OCI-LY3 (cell line): ENCODE results near the gene CDPF1.

Experiments used
- H2AFZ ChIP-seq: fragments of 200-600, 300-600 bp; shearing (Covaris generic); 2 replicates; pipeline ENCODE4 v1.6.0; 2014; ENCODE audit warnings: antibody characterized with exemption, low read depth, low read length
- H3K27ac ChIP-seq: fragments of 200-600, 300-600 bp; sonication (generic); 2 replicates; pipeline ENCODE4 v1.5.1; 2014; ENCODE audit warnings: mild to moderate bottlenecking, low read length, moderate library complexity, mixed read lengths
- H3K27me3 ChIP-seq: fragments of 200-600, 300-600 bp; sonication (generic); 2 replicates; pipeline ENCODE4 v1.6.1; 2014; ENCODE audit warnings: low read depth, low read length, mixed read lengths
- H3K36me3 ChIP-seq: fragments of 200-600, 300-600 bp; sonication (generic); replicated peaks from 2 replicates; pipeline ENCODE3; 2014; ENCODE audit warnings: low read depth, low read length, mixed read lengths
- H3K4me1 ChIP-seq: fragments of 300-600, 200-600 bp; sonication (generic); 2 replicates; pipeline ENCODE4 v1.6.1; 2014; ENCODE audit warnings: low read length, mixed read lengths
- H3K4me2 ChIP-seq: fragments of 200-600, 300-600 bp; sonication (generic); 2 replicates; pipeline ENCODE4 v1.6.1; 2014; ENCODE audit warnings: low read length, mixed read lengths
- H3K4me3 ChIP-seq: fragments of 300-600, 200-600 bp; sonication (generic); 2 replicates; pipeline ENCODE4 v1.5.1; 2014; ENCODE audit warnings: antibody characterized with exemption, mild to moderate bottlenecking, low read length, moderate library complexity
- H3K79me2 ChIP-seq: fragments of 300-600, 200-600 bp; shearing (Covaris generic); 2 replicates; pipeline ENCODE4 v1.6.1; 2014; ENCODE audit warnings: mild to moderate bottlenecking, low read length, mixed read lengths
- H3K9ac ChIP-seq: fragments of 300-600, 200-600 bp; shearing (Covaris generic); 2 replicates; pipeline ENCODE4 v1.6.0; 2014; ENCODE audit warnings: mild to moderate bottlenecking, low read length, moderate library complexity
- H3K9me3 ChIP-seq: fragments of 200-600, 300-600 bp; shearing (Covaris generic); 2 replicates; pipeline ENCODE4 v1.6.1; 2014; ENCODE audit warnings: low read length, mixed read lengths; ENCODE audit not compliant: insufficient read depth
- H4K20me1 ChIP-seq: fragments of 200-600, 300-600 bp; sonication (generic); 2 replicates; pipeline ENCODE4 v1.6.1; 2016; ENCODE audit warnings: low read length, mixed read lengths; ENCODE audit not compliant: insufficient read depth
- EZH2phosphoT487 ChIP-seq: fragments of 200-600 bp; shearing (Covaris generic); IDR thresholded peaks from 2 replicates; pipeline ENCODE4 v1.6.1; 2018; ENCODE audit warnings: antibody characterized with exemption, mixed run types, low read depth
- TF ChIP-seq, protein P1 (sequence below): fragments of 200-600, 300-600 bp; sonication (generic); IDR thresholded peaks from 2 replicates; pipeline ENCODE4 v1.5.1; 2014; ENCODE audit warnings: antibody characterized with exemption, low read length, low read depth

The CDPF1 gene

DNA sequence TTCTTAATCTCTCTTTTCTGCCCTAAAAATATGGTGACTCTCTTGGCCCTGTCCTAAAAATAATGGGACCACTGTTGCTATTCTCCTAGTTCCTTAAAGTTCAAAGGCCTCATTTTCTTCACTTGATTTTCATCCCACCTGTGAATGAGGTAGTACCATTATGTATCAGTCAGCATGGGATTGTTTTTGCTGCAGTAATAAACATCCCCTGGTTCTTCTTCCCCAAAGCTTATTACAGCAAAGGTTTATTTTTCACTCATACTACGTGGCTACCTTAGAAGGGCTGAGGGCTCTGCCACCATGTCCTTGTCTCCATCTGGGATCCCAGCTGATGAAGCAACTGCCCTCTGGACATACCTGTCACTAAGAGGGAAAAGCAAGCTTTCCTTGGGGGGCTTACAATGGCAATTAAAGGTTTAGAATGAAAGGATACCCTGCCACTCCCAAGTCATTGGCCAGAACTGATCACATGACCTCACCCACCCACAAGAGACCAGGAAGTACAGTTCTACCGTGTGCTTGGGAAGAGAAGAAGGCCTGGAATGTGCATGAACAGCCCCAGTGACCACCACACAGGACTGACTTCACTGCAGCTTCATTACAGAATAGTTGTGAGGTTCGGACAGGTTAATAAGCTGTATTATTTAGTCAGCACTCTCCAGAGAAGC is 25.5 kb upstream of the CDPF1 start:
- no peak for TF ChIP-seq EZH2phosphoT487
- TF ChIP-seq, protein P1, sequence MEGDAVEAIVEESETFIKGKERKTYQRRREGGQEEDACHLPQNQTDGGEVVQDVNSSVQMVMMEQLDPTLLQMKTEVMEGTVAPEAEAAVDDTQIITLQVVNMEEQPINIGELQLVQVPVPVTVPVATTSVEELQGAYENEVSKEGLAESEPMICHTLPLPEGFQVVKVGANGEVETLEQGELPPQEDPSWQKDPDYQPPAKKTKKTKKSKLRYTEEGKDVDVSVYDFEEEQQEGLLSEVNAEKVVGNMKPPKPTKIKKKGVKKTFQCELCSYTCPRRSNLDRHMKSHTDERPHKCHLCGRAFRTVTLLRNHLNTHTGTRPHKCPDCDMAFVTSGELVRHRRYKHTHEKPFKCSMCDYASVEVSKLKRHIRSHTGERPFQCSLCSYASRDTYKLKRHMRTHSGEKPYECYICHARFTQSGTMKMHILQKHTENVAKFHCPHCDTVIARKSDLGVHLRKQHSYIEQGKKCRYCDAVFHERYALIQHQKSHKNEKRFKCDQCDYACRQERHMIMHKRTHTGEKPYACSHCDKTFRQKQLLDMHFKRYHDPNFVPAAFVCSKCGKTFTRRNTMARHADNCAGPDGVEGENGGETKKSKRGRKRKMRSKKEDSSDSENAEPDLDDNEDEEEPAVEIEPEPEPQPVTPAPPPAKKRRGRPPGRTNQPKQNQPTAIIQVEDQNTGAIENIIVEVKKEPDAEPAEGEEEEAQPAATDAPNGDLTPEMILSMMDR, result no peak

DNA sequence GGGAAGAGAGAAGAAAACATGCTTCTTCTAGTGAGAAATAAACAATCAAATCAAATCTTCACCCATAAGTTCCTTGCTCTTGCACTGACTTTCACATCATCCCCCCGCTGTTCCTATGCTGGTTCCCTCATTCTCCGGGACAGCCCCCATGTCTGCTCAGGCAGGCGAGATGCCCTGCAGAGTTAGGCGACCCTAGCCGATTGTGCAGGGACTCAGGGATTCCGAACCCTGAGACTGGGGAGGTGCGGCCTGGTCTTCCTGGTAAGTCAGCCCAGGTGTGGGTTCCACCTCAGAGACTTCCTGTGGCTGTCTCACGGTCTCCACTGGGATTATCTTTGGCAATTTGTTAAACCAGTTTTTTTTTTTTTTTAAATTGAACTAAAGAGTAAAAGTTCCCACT is 24.3 kb upstream of the CDPF1 start:
- Histone ChIP-seq H3K27me3 (no peaks in the 10 kb centered on the region), H3K9me3 (no peaks in the 10 kb centered on the region), H3K36me3 (peaks cover 17% of the 10 kb centered on the region), H3K79me2 (no peaks in the 10 kb centered on the region), H4K20me1 (no peaks in the 10 kb centered on the region), H3K9ac (no peak overlapping the region), H3K4me1 (peaks cover 11% of the 10 kb centered on the region), H3K4me2 (no peak overlapping the region), H2AFZ (no peak overlapping the region), H3K4me3 (no peak overlapping the region), H3K27ac (no peak overlapping the region)
- no peak for TF ChIP-seq EZH2phosphoT487
- TF ChIP-seq, protein P1, result no peak

More for the DNA sequence above, 25.5 kb upstream of the CDPF1 start:
- H4K20me1 ChIP-seq, result no peaks in the 10 kb centered on the region
- no peak overlapping the region for H3K9ac ChIP-seq
- H3K27ac ChIP-seq, result no peak overlapping the region
- H3K9me3 ChIP-seq, result no peaks in the 10 kb centered on the region
- no peak overlapping the region for H3K4me3 ChIP-seq
- no peak overlapping the region for H2AFZ ChIP-seq
- H3K4me2 ChIP-seq, result no peak overlapping the region
- no peaks in the 10 kb centered on the region for H3K27me3 ChIP-seq
- H3K79me2 ChIP-seq, result no peaks in the 10 kb centered on the region
- H3K36me3 ChIP-seq, result peaks cover 17% of the 10 kb centered on the region
- peaks cover 11% of the 10 kb centered on the region for H3K4me1 ChIP-seq

DNA sequence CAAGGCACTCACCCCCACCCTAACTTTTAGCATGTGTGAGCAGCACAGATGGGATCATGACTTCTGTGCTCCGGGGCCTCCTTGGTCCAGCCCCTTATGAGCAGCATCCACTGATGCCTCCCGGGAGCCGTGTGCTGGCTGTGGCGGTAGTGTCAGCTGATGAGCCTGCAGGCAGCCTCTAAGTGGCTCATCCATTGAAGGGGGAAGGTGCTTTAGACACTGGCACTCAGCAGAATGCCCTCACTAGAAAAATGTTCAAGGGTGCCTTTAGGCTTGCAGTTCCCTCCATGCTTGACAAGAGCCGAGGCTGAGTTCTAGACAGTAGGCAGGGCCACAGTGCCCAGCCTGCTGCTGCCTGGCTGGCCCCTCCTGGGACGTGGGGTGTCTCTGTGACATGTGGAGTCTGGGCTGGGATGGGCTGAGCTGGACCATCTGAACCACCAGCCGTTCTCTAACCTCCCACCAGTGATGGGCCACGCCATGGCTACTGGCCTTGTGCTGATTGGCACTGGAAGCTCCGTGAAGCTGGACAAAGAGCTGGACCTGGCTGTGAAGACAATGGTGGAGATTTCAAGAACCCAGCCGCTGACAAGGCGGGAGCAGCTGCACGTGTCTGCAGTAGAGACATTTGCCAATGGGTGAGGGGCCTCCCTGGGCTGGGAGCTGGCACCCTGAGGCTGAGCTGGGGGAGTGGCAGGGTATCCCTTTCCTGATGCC is 23.5 kb upstream of the CDPF1 start:
- no peak overlapping the region for H3K9ac ChIP-seq
- H3K27me3 ChIP-seq, result no peaks in the 10 kb centered on the region
- no peaks in the 10 kb centered on the region for H3K79me2 ChIP-seq
- no peak overlapping the region for H2AFZ ChIP-seq
- H4K20me1 ChIP-seq, result no peaks in the 10 kb centered on the region
- H3K9me3 ChIP-seq, result no peaks in the 10 kb centered on the region
- peaks cover 10% of the 10 kb centered on the region for H3K36me3 ChIP-seq
- H3K27ac ChIP-seq, result no peak overlapping the region
- no peak overlapping the region for H3K4me3 ChIP-seq
- H3K4me1 ChIP-seq, result peaks cover 5% of the 10 kb centered on the region
- no peak overlapping the region for H3K4me2 ChIP-seq
- TF ChIP-seq, protein P1, result no peak
- TF ChIP-seq EZH2phosphoT487, result no peak

DNA sequence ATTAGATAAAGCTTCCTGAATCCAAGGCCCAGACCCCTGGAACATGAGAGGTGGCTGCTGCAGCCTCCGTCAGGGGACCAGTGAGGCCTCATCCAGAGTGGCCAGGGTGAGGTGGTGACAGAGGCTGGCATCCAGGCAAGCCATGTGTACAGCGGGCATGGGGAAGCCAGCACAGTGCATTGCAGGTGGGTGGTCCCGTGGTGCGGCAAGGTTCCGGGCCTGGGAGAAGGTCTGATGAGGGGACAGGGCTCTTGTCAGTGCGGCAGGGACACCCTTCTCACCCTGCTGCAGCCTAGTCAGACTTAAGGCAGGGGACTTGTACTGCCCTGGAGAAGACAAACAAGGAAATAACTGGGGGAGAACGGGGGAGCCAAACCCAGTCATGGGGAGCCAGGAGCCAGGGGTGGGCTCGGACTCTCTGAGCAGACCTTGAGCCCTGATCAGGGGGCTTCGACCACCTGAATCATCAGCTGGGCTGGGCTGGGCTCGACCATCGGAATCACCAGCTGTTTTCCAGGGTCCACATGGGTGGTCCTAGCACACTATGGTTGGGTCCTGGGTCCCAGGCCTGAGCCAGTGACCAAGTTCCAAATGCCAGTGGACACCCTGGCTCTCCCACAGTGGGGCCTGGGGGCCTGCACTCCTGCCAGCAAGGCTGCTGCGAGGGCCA is 22.8 kb upstream of the CDPF1 start:
- Histone ChIP-seq H3K9me3 (no peaks in the 10 kb centered on the region), H2AFZ (no peak overlapping the region), H3K36me3 (peaks cover 10% of the 10 kb centered on the region), H3K27me3 (no peaks in the 10 kb centered on the region), H3K4me3 (no peak overlapping the region), H3K4me2 (no peak overlapping the region), H3K9ac (no peak overlapping the region), H3K4me1 (peaks cover 4% of the 10 kb centered on the region), H3K27ac (no peak overlapping the region), H3K79me2 (no peaks in the 10 kb centered on the region), H4K20me1 (no peaks in the 10 kb centered on the region)
- TF ChIP-seq, protein P1, result no peak
- TF ChIP-seq EZH2phosphoT487, result no peak
